ENCODE data around the gene FOXC2.

FOXC2 gene

DNA sequence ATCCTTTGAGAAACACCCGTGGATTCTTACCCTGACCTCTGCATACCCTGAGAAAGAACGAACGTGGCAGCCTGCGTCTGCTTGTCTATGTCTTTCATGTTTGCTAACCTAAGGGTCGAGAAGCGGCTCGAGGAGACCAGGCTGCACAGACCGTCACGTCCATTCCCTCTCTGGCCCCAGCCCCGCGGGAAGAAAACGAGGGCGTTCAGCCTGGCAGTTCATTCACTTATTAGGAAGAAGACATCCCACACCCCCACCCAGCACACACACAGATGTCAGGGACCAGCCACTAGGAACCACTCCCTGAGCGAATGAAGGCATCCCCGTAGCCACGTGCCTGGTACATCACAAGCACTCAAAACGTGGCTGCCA is 10.9 kb upstream of the FOXC2 start:
- peak overlapping the region; percentile 89 for H3K4me3 ChIP-seq (ENCODE audit: low read length)
- DNase-seq (ENCODE audit: low read depth), result no peak
- TF ChIP-seq, protein P1, sequence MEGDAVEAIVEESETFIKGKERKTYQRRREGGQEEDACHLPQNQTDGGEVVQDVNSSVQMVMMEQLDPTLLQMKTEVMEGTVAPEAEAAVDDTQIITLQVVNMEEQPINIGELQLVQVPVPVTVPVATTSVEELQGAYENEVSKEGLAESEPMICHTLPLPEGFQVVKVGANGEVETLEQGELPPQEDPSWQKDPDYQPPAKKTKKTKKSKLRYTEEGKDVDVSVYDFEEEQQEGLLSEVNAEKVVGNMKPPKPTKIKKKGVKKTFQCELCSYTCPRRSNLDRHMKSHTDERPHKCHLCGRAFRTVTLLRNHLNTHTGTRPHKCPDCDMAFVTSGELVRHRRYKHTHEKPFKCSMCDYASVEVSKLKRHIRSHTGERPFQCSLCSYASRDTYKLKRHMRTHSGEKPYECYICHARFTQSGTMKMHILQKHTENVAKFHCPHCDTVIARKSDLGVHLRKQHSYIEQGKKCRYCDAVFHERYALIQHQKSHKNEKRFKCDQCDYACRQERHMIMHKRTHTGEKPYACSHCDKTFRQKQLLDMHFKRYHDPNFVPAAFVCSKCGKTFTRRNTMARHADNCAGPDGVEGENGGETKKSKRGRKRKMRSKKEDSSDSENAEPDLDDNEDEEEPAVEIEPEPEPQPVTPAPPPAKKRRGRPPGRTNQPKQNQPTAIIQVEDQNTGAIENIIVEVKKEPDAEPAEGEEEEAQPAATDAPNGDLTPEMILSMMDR (conservative IDR thresholded peaks at IDR 0.05; ENCODE audit: low read depth, low read length), result no peak

DNA sequence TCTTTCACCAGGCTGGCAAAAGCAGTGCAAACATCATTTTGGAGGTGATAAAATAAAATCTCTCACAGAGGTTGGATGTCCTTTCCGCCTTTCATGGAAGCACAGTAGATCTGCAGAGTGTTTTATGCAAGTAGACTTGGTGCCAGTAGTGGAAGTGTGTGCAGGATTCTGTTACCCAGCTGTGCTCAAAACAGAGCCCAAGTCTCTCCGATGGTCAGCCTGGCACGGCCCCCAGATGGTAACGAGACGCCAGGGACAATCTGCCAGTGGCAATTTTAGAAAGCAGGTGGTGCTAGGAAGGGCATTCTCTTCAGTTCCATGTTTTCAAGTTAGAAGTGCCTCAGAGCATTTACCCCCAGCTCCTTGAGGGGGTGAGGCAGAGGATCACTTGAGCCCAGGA is 10.1 kb upstream of the FOXC2 start:
- DNase-seq (ENCODE audit: low read depth), result no peak
- no peak overlapping the region for H3K4me3 ChIP-seq (ENCODE audit: low read length)
- TF ChIP-seq, protein P1 (conservative IDR thresholded peaks at IDR 0.05; ENCODE audit: low read depth, low read length), result no peak

DNA sequence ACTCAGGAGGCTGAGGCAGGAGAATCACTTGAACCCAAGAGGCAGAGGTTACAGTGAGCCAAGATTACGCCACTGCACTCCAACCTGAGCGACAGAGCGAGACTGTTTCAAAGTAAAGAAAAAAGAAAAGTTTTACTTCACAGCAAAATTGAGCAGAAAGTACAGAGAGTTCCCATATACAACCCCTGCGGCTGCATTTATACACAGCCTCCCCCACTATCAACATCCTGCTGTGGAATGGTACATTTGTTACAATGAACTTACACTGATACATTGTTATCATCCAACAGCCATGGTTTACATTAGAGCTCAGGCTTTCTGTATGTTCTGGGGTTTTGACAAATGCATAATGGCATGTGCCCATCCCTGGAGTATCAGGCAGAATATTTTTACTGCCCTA is 9.0 kb upstream of the FOXC2 start:
- DNase-seq (ENCODE audit: low read depth), result no peak
- TF ChIP-seq, protein P1 (conservative IDR thresholded peaks at IDR 0.05; ENCODE audit: low read depth, low read length), result no peak
- no peak overlapping the region for H3K4me3 ChIP-seq (ENCODE audit: low read length)

DNA sequence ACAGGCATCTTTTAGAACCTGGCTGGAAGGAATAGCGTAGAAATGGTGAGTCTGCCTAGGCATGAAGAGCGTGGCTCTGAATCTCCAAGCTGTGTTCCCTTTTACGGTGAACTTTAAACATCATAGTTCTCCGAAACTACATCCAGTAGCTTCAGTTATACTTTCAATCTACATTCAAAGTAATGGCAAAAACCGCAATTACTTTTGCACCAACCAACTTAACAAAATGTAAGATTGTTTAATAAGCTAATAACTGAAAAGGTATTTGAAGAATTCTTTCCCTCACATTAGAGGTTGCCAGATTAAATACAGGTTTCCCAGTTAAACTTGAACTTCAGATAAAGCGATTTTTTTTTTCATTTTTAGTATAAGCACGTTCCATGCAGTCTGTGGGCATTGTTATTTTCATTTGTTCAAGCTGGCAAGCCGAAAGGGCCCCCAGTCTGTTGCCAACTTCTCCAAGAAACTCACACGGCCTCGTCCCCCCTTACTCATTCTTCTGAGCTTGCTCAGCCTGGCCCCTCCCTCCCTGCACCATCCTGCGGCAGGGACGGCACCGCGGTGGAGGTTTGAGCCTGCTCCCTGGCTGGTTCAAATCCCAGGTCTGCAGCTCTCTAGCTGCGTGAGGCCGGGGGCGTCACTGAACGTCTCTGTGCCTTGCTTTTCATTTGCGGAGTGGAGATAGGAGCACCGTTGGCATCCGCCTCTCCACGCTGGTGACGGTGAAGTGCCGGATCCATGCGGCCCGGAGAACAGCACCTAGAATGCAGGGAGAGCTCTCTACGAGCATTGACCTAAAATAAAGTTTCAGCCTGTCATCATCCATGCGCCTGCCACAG is 8.1 kb upstream of the FOXC2 start:
- TF ChIP-seq, protein P1 (conservative IDR thresholded peaks at IDR 0.05; ENCODE audit: low read depth, low read length), result no peak
- H3K4me3 ChIP-seq (ENCODE audit: low read length), result no peak overlapping the region
- DNase-seq (ENCODE audit: low read depth), result no peak

DNA sequence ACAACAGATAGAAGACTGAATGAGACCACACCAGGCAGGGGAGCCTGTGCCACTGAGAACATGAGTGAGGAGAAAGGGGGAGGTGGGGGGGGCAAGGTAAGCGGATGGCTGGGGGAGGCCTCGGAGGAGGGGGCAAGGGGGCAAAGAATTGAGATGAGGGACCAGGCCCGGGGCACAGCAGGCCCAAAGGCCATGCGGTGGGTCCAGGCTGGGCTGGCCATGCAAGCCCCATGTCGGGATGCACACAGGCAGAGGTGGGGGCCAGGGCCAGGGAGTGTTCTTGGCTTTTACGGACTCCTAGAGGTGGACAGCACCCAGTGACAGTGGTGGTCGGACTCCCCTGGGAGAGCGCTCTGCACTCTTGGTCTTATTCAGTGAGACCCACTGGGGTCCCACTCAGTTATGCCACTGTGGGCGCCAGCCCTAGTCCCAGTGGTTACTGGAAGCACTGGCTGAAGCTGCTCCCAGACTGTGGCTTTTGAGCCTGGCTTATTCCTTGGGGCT is 6.8 kb upstream of the FOXC2 start:
- H3K4me3 ChIP-seq (ENCODE audit: low read length), result no peak overlapping the region
- TF ChIP-seq, protein P1 (conservative IDR thresholded peaks at IDR 0.05; ENCODE audit: low read depth, low read length), result no peak
- no peak for DNase-seq (ENCODE audit: low read depth)

DNA sequence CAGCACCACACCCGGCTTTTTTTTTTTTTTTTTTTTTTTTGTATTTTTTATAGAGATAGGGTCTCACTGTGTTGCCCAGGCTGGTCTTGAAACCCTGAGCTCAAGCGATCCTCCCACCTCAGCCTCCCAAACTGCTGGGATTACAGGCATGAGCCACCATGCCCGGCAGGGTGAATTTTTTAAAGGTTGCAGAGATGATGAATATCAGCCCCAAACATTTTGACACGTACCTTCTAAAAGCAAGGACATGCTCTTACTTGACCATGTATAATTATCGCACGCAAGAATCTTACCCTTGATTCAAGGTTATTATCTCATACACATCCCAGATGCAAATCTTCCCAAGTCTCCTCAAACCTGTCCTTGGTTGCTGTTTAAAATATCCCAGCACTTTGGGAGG is 4.3 kb upstream of the FOXC2 start:
- DNase-seq (ENCODE audit: low read depth), result no peak
- no peak overlapping the region for H3K4me3 ChIP-seq (ENCODE audit: low read length)
- TF ChIP-seq, protein P1 (conservative IDR thresholded peaks at IDR 0.05; ENCODE audit: low read depth, low read length), result no peak
